LNCAP (cell line): ENCODE results near the gene KCTD6.

Experiments
- CTCF ChIP-seq: fragments of 450-650 bp; IDR thresholded peaks from 2 replicates; pipeline ENCODE4 v1.5.1; 2017; ENCODE audit warnings: mild to moderate bottlenecking

Gene KCTD6

DNA sequence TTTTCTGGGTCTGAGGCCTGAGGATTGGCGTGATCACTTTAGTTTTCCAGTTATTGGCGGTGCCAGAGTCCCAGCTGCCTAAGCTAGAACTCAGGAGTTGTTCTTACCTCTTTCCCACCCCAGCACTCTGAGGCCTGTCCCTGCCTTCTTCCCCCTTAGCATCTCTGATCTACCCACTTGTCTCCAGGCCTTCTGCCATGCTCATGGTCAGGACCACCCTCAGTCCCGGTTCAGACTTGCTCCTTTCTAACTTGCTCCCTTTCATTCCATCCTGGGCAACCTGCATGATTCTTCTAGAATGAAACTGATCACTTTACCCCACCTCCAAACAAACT is 29.4 kb downstream of the KCTD6 start:
- no peak for TF ChIP-seq CTCF

- no peak for TF ChIP-seq CTCF
Measured at GRCh38 chr3:58521917-58522631, 30.2 kb downstream of the KCTD6 start.

- TF ChIP-seq CTCF: no peak
Measured at GRCh38 chr3:58522759-58523425, 31.0 kb downstream of the KCTD6 start.

DNA sequence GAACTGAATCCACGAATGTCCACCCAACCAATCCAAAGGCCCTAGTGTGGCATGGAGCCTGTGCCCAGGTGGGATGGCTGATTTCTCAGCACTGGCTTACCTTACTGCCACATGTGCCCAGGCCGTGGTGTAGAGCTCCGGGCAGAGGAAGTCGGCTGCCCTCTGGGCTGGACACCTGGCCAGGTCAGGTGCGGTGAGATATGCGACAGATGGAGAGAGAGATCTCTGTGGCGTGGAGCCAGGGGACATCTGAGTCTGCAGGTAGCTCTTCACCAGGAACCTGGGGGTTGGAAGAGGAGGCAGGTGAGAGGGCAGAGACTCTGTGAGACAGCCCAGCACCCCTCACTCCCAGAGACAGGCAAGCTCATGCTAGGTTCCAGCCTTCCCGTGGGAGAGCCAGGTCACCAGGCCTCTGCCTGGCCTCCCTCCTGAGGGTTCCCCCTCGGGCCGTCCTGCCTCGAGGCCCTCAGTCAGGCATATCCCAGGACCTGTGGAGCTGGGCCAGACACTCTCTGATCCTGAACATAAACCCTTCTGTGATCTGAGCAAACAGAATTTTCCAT is 32.5 kb downstream of the KCTD6 start:
- TF ChIP-seq CTCF: no peak

DNA sequence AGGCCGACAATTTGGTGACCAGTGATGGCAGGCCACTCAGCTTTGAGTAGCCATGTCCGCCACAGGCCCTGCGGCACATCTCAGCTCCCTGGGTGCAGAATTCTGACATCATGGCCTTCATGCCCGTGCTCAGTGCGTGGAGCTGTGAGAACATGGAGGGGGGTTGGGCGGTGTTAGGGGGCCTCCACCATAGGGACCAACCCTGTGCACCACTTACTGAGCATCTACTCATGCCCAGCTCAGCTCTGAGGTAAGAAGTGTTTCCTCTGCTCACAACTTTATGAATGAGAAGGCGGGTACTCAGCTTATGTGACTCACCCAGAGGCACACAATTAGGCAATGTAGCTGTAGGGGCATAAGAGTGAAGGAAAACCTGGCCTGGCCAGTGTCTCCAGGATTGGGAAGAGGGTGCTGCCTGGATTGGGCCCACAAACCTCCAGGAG is 34.6 kb downstream of the KCTD6 start:
- TF ChIP-seq CTCF: no peak

DNA sequence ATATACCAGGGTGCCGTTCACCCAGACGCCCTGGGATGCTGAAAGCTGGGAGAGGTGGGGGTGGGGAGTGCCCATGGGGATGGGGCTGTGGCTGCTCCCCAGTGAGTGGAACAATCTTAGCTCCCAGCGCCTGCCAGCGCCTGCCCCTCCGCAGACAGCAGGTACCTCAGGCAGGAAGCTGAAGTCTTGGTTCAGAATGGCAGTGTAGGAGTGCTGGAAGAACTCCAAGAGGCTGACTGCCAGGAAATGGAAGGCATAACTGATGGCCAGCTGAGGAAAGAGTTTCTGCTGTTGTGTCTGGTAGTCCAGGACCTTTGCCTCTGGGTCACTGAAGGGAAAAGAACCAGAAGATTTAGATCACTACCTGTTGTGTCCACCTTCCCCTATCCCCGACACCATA is 36.7 kb downstream of the KCTD6 start:
- no peak for TF ChIP-seq CTCF

DNA sequence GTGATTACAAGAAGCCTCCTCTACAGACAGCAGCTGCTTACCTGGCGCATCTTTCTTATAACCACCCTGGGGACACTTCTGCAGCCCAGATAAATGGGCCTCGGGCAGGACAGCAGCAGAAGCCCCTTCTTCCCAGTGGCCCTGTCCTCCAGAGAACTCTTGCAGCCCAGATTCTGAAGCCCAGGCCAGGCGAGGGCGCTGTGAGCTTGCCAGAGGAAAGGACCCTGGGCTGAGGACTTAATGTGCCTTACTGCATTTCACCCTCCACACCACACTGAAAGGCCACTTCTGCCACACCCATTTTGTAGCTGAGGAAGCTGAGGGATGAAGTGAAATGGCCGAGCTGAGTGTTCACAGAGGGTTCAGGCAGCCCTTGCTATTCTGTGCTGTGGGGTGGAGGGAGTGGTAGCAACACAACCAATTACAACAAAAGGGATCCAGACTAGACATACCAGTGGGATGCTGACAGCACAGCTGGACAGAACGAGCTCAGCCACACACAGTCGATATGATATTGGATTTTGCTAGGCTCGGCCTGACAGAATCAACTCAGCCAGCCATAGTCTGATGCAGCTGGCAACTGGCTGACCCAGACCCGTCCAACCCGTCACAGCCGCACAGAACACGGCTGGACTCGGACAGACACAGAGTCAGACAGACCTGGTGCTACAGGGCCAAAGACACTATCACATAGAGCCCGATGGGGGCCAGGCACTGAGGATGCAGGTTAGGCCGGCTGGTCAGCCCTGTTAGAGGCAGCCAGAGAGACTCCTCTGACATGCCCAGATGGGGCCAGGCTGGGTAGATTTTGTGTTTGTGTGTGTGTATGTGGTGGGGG is 37.8 kb downstream of the KCTD6 start:
- peak; percentile 30; the same call in 1 of the 2 replicates for TF ChIP-seq CTCF
